Activated effector memory CD4-positive, alpha-beta T cell treated with anti-CD3 and anti-CD28 coated beads, Interleukin-2, amount 50 U/mL, for 16 hours (primary cell): ENCODE data around the gene DLX4.

Experiments used
- DNase-seq: peaks from one replicate; pipeline ENCODE4 v3.0.0-alpha.2; 2020

DLX4 gene

DNA sequence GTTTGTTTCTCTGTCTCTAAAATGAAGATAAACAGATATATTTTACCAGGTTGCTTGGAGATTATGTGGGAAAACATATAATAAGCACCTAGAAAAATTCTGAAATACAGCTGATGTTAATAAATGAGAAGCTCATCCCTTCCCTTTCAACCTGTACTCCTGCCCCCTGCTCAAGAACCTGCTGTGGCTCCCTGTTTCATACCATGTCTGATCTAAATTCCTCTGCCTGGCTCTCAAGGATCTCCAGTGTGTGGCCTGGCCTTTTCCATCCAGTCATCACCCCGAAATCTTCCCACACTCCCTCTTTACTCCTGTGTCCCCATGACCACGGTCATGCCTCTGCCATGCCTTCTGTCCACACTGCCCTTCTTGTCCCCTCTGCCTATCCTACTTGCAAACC is 19.4 kb upstream of the DLX4 start:
- no peak for DNase-seq

DNA sequence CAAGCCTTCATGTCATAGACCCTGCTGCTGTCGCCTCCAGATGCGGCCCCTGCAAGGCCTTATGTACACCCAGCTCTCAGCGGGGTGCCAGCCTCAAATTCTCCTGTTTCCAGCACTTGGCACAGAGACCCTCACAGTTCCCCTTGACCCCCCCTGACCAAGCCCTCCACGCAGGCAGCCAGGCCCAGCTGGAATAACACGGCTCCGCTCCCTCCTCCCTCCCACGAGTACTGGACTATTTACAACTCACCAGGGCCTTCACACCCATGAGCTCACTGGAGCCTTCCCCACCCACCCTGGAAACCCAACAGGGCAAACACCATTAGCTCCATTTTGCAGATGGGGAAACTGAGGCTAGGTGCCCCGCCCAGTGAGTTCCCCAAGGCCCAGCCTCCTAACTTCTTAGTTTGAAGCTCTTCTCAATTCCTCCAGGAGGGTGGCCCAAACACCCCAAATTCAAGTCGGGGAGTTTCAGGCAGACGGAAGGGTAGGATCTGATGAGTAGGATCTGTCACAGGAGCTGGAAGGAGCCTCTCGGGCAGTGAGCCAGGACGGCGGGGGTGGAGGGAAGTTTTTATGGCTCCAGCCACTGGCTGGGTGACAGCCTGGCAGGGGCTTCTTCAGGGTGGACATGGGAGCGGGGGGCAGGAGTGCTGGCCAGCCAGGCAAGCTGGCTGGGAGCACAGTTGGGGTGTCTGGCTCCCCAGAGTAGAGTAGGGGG is 17.5 kb upstream of the DLX4 start:
- no peak for DNase-seq

DNA sequence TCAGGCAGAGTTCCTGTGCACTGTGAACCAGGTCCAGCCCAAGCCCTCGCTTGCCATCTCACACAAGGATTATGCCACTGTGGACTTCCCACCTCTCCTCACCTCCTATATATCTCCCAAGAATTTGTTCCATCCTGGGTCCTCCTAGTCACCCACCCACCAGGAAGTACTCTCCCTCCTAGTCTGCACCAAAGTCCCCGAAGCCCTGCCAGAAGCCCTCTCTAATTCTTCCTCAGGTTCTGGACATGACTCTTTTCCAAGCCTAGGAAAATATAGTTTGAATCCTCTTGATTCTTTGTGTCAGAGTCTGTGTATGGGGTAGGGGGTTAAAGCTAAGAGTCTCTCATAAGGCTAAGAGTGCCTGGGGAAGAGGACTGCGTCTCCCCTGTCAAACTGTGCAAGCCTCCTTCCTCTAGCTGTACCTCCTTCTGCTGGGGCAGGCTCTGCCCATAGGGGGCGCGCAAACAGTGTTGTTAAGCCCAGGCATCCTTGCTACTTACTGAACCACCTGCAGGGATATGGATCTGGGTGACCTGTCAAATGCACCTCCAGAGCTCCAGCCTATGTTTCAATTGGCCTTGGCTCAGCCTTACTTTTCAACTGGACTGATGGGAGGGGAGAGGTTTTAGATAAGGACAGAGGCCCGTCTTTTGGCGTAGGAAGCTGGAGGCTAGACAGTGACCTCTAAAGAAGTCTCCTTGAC is 16.6 kb upstream of the DLX4 start:
- peak; percentile 91 for DNase-seq

DNA sequence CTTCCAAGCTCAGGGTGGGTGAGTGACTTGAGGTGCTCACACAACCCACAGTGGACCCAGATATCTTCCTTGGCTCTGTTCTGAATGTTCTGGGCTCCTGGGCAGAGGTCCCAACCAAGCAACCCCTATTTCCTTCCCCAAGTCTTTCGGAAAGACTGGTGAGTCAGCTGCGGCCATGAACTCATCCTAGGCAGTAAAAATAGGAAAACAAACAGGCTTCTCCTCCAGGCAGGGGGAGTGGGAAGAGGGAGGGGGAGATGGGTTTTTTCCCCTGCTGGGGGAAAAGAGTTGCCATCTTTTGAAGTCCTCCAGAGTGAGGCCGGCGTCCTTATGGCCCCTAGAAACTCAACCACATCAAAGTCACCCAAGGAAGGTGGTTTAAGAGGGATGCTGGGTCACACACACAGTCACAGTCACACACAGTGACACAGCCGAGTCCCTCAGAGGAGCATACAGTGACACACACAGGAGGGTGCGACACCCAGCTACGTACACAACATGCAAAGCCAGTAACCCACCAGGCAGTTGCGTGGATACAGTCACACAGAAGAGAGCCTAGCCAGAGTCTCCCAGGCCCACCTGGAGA is 16.0 kb upstream of the DLX4 start:
- no peak for DNase-seq

DNA sequence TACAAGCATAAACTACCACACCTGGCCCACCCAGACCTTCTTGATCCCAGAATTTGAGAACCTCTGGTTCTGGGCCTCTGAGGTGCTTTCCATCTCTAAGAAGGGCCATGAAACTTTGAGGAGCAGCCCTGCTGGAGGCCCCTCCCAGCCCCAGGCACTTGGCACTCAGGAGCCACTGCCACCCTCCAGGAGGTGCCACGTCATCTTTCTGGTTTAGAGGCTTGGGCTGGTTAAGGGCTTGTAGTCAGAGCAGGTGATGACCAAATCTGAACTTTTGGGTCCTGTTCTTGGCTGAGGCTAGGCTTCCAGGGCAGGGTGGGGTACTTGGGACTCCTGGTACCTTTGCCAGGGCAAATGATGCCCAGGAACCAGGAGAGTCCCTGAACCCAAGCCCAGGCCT is 13.8 kb upstream of the DLX4 start:
- no peak for DNase-seq

DNA sequence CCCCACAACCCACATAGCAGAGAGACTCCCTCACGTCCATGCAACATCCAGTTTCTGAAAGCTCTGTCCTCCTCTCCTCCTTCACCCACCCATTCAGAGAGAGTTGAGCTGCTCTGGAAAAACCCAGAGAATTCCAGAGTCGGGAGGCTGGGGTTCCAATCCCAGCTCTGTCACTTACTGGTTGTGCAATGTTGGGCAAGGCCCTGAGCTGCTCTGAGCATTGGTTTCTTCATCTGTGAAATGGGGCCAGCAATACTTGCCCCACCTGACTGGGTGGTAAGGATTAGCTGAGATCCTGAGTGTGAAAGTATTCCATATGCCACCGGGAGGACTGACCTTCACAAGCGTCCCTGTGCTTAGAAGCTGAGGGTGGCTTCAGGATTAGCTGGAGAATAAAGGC is 12.2 kb upstream of the DLX4 start:
- DNase-seq = no peak

DNA sequence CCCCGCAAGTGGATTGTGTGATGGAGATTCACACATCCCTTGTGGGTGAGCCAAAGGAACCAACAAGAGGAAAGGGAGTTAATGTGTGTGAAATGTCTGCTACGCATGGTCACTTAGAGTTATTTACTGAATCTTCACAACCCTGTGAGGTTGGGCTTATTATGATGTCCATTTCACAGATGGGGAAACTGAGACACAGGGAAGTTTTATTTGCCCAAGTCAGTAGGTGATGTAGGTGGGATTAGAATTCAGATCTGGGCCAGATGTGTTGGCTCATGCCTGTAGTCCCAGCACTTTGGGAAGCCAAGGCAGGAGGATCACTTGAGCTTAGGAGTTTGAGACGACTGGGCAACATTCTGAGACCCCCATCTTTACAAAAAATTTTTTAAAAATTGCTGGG is 11.6 kb upstream of the DLX4 start:
- DNase-seq = no peak

DNA sequence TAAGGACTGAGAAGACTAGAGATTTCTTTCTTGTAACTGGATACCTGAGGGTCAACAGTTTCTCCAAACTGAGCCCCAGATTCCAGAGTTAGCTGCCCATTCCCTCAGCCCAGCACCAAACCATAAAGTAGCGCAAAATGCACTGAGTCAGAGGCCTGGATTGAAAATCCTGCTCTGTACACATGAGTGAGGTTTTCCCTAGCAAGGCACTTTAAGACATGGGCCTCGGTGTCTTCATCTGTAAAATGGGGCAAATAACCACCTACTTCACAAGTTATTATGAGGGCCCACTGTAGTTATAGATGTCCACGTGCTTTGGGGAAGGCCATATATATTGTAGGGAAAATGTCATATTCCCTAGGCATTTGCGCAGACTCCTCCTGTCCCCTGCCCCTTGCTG is 10.3 kb upstream of the DLX4 start:
- no peak for DNase-seq

DNA sequence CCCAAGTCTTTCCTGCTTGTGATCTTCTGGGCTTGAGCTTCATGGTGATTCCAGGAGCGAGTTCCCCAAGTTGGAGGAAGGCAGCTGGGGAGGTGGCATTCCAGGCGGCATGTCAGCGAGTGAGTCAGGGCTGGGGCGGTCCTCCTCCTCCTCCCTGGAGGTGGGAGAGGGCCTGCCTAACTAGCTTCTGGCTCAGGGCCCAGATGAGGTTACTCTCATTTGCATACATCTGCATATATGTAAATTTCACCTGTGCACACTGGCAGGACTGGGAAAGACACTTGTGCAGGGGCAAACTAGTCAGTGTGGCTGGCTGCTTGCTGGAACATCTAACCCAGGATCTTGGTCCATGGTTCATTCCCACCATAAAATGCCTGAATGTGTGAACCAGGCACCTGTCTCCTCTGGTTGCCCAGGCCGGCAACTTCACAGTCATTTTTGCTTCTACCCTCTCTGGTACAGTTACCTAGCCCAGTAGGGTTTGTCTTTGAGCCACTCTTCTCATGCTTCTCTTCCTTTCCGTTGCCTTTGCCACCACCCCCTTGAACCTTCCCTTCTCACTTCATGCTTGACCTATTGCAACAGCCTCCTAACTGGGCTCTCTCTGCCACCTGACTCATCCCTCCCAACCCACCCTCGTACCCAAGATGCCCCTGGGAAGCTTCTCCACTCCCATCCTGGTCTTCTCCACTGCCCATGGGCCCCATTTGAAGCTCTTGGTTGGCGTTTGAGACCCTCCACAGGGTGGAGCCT is 9.6 kb upstream of the DLX4 start:
- no peak for DNase-seq

DNA sequence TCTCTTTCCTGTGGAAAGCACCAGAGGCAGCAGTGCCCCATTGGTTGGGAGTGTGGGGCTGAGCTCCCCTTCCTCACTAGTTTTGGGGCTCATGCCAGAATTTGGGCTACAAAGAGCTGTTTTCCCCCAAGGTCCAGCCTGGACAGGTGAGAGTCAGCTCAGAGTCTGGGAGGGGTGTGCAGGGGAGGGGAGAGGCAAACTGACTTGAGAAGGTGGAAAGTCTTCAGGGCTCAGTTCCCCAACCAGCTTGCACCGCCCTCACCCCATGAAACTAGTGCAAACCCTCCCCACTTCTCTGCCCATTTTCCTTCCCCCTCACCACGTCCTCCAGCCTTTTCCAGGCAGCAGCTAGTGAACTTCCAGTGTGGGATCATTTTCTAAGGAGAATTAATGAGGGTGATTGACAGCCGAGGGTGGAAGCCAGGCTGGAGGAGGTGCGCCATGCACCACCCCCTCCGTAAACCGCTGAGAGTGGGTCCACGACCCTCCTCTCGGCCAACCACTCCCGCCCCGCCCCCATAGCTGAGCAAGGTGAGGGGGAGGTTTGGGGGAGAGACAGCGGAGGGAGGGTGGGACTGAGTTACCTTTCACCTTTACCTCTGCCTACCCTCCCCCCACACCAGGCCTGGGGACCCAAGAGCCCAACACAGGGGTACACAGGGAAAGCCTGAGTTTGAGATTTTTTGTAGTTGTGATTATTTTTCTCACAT is 6.2 kb upstream of the DLX4 start:
- no peak for DNase-seq

DNA sequence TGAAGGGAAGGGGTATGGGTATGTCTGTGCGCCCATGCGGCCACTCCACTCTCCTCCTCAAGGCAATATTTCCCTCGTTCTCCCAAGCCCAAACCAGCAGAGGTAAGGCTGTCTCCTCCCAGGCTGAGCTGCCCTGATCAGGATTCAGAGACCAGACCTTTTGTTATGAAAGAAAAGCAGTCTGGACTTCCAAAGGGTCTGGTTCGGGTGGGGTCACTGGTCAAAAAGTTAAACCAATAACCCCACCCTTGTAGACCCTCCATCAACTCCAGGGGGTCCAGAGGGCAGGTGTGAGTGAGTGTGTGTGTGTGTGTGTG is 5.7 kb upstream of the DLX4 start:
- DNase-seq = no peak

DNA sequence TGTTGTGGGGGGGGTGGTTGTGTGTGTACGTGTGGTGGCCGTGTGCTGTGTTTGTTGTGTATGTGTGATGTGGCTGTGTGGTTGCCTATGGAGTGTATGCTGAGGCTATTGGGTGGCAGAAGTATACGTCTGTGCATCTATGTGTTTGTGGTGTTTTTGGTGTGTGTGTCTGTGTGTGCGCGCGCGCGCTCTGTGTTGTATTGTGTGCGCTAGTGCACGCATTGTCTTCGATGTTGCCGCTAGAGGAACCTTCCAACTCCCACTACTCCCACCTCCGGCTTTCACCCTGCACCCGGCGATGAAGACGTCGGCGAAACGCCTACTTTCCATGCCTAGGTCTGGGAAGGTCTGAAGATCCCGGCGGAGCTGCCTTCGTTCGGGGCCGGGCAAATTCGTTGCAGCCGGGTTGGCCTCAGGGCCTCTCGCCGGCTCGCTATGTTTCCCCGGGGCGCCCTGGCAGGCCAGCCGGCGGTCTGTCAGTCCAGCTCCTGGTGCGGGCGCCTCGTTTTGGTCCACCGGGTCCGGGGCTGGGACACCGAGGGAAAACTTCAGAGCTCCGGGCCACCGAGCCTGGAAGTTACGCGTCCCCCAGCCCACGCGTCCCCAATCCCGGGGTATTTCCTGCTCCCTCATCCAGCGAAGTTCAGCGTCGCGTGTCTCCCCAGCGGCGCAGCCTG is 5.2 kb upstream of the DLX4 start:
- DNase-seq = no peak

DNA sequence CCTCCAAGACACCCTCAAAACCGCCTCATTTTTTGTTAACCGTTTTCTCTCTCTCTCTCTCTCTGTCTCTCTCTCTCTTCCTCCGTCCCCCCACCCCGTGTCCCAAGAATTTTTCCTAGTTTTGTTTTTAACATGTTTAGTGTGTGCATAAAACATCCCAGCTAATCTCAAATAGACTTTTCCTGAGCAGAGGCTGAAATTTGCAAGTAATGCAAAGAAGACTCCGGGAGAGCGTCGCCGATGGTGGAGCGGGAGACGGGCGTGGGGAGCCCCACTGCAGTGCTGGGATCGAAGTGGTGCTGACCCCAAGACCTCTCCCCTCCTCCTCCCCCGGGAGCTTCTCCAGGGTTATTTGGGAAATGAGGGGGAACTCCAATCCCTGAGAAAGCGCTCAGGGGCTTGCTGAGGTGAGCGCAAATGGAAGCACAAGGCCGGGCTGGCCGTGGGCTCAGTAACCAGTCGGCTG is 4.7 kb upstream of the DLX4 start:
- DNase-seq = no peak

DNA sequence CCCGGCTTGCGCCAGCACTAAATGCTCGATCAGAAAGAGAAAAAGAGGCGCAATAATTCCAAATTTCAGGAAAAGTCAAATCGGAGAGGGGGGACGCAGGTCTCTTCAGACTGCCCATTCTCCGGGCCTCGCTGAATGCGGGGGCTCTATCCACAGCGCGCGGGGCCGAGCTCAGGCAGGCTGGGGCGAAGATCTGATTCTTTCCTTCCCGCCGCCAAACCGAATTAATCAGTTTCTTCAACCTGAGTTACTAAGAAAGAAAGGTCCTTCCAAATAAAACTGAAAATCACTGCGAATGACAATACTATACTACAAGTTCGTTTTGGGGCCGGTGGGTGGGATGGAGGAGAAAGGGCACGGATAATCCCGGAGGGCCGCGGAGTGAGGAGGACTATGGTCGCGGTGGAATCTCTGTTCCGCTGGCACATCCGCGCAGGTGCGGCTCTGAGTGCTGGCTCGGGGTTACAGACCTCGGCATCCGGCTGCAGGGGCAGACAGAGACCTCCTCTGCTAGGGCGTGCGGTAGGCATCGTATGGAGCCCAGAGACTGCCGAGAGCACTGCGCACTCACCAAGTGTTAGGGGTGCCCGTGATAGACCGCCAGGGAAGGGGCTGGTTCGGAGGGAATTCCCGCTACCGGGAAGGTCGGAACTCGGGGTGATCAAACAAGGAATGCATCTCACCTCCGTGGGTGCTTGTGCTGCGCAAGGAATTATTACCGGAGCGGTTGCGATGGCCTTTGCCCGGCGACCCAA is 4.0 kb upstream of the DLX4 start:
- DNase-seq = peak; percentile 69

DNA sequence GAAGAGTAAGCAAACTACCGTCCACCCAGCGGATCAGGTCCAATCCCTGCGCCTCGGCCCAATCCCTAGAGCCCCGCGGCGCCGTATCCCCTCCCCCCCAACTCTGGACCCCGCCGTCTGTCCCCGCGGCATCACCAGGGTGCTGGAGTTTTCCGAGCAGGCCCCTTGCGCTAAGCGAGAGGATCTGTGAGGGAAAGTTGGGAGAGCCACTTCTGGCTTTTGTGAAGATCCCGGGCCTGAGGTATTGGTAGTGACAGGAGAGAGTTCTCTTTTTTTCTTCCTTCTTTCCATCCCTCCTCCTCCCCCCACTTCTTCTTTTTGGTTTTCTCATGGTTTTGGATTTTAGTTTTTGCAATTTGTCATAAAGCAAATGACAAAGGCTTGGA is 3.5 kb upstream of the DLX4 start:
- DNase-seq = no peak

DNA sequence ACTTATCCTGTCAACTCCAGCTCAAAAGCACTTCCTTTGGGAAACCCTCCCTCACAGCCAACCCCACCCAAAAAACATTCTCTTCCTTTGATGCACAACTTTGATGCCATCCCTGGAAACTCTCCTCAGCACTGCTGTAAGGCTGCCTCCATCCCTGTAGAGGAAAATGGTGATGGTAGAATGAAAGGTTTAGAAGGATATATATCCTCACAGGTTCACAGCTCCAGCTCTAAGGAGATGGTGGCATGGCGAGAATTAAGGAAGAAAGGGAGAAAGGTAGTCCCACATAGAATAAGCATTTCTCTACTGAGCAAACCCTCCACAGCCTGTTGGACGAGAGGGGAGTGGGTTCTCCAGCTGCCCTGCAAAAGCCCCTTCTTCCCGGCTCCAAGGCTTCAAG is 2.2 kb upstream of the DLX4 start:
- DNase-seq = no peak

DNA sequence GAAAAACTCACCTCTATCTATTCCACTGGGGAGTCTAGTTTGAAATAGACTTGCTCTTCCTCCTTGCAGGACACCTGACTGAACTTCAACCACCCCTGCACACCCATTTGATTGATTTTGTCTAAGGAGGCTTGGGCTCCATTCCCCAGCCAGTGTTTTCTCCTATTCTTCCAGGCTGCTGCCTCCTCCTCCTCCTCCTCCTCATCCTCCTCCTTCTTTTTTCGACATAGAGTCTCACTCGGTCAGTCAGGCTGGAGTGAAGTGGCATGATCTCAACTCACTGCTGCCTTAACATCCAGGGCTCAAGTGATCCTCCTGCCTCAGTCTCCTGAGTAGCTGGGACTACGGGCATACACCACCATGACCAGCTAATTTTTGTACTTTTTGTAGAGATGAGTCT is 1.8 kb upstream of the DLX4 start:
- DNase-seq = no peak

DNA sequence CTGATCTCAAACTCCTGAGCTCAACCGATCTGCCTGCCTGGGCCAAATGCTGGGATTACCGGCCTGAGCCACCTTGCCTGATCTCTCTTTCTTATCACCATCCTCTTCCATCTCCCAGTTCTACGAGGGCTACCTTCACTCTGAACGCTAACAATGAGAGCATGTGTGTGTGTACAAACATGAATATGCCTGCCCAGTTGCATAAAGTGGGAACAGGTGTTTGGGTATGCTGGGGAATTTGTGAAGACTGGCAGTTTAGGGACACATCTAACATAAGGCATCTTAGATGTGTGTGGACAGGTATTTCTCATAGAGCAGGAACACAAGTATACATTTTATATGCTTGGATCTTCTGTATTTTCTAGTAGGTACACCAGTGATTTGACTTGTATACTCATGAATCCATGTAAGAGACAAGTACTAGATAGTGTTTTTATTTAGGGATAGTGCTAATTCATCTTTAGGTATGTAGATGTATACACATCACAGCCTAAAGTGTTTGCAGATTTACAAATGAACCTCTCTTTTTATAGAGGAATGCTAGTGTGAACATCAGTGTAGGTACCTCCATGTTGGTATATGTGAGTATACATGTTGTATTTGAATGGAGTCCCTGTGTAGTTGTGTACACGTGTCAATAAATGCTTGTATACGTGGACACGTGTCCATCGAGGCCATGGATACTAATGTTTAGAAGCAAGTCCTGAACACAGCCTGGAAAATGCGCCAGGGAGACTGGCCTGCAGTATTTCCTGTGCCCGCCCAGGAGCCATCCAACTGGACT is 1.2 kb upstream of the DLX4 start:
- DNase-seq = no peak

DNA sequence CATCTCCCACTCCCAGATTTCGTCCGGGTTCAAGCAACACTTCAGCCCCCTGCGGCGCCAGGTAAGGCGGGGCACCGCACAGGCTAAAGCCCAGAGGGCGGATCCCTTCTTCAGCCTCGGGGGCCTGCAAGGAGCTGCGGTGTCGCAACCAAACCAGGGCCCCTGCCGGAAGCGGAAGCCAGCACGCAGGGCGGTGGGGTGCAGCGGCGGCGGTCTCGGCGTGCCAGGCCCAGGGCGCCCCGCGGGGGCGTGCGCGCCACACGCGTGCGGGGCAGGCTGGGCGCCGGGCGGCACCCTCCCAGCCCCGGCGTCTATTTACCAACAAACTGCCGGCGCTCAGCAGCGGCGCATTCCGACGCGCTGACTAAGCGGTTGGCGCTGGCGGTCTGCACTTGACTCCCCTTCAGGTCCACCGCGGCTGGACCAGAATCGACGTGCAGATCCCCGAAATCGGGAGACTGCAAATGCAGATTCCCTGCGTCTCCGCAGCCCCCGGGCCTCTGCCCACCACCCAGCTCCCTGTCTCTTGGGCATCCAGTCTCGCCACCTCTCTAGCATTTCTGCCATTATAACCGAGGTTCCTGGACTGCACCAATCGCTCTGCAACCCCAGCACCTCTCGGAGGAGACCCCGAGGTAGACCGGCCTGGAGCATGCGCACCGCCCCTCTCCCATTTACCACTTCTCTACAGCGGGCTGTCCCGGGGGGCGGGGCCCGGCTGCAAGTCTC is 421 bp upstream of the DLX4 start:
- DNase-seq = peak; percentile 86

DNA sequence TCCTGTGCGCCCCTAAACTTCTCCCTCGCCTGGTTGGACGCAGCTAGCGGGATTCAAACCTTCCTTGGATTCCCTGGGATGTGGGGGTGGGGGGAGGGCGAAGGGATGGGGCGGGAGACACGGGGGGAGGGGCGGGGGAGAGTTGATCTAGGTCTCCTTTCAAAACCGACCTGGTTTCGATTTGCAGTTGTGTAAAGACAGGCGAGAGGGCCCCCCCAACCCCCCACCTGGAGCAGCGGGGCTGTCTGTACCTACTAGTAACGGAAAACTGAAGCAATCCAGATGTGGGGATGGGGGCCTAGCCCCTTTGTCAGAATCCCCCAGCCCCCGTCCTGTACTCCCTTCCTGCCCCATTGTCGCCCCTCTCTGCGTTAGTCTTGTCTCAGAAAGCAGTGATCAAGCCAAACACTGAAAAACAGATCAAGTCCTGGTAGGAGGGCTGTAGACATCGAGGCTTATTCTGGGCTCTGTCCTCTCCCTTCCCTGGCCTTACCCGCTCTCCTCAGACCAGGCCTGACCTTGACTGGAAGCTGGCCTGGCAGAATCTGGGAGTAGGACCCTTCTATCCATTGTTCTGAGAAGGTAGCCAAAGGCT is 902 bp downstream of the DLX4 start:
- no peak for DNase-seq
